Prostate gland (tissue), 2 donors: Measurements from ENCODE around the gene TLE6. TPM values are rescaled to one million over a fixed set of nuclear protein-coding genes. Genes with fewer than 3 reads are reported as not detected.

Source experiments
- DNase-seq: peaks from one replicate; pipeline ENCODE4 v3.0.0-alpha.2; 2019; ENCODE audit warnings: low spot score
- H3K27ac ChIP-seq, 2 donors: fragments of 200-600 bp; sonication (generic); 2 replicates each; pipeline ENCODE4 v1.5.1; 2017 to 2019
- H3K27me3 ChIP-seq: fragments of 200-600 bp; sonication (generic); replicated peaks from 2 replicates; pipeline ENCODE4 v1.5.1; 2019; ENCODE audit not compliant: insufficient read depth
- H3K36me3 ChIP-seq, 2 donors: fragments of 200-600 bp; sonication (generic); 1 replicate in 1 of 2; 2 replicates in 1 of 2; pipeline versions ENCODE4 v1.5.1 to v1.8.1; 2017 to 2019
- H3K4me1 ChIP-seq: fragments of 200-600 bp; sonication (generic); replicated peaks from 2 replicates; pipeline ENCODE4 v1.5.1; 2019
- H3K4me3 ChIP-seq, 2 donors: fragments of 200-600 bp; sonication (generic); 2 replicates each; pipeline ENCODE4 v1.5.1; 2017 to 2019
- H3K9me3 ChIP-seq: fragments of 200-600 bp; sonication (generic); 2 replicates; pipeline ENCODE4 v1.5.1; 2017
- POLR2A ChIP-seq: fragments of 450-650 bp; IDR thresholded peaks from one replicate; pipeline ENCODE4 v1.6.1; 2016; ENCODE audit warnings: antibody characterized with exemption, mild to moderate bottlenecking
- POLR2AphosphoS5 ChIP-seq: sonication (generic); formaldehyde crosslinking; IDR thresholded peaks from one replicate; pipeline ENCODE4 v1.6.1; 2017; ENCODE audit warnings: antibody characterized with exemption
- WGBS: methylation state at CpG from one replicate; pipeline ENCODE4 v1.1.5; 2018; 5-methylcytosine and 5-hydroxymethylcytosine counted together
- intact Hi-C: fragments of 100-400 bp; cut with DNase I; formaldehyde crosslinking; loops from one replicate; pipeline ENCODE4 v1.14.2; 2022
- total RNA-seq, 2 donors: library from RNA; depleted of rRNA; stranded (reverse); fragments of >200 nt; gene quantifications; one replicate each; pipeline ENCODE4 v1.1.0, GENCODE V29; 2016
- TF ChIP-seq, protein P1 (sequence below), 4 experiments: fragments of 200-600 bp in 2 of 4; fragments of 450-650 bp in 2 of 4; sonication (generic) in 2 of 4; IDR thresholded peaks; 1 replicate in 3 of 4; 2 replicates in 1 of 4; pipeline ENCODE4 v1.5.1; 2016 to 2019; ENCODE audit warnings: antibody characterized with exemption in 4 of 4, mild to moderate bottlenecking in 2 of 4, moderate library complexity in 2 of 4

TLE6 gene
- total RNA-seq, 2 donors from 2014 or later = 5.9 to 9.0 TPM

DNA sequence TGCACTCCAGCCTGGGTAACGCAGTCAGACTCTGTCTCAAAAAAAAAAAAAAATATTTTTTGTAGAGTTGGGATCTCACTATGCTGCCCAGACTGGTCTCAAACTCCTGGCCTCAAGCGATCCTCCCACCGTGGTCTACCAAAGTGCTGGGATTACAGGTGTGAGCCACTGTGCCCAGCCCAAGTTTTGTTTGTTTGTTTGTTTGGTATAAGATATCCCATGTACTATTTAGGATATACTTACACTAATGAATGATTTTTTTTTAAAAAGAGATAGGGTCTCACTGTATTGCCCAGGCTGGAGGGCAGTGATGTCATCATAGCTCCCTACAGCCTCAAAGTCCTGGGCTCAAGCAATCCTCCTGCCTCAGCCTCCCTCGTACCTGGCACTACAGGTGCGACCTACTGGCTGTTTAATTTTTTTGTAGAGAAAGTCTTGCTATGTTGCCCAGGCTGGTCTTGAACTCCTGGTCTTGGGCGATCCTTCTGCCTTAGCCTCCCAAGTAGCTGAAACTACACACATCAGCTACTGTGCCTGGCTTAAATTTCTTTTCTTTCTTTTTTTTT lies 24.0 kb downstream of the TLE6 start:
- DNase-seq = no peak
- TF ChIP-seq POLR2AphosphoS5 (no peak), POLR2A (no peak)
- TF ChIP-seq, protein P1, sequence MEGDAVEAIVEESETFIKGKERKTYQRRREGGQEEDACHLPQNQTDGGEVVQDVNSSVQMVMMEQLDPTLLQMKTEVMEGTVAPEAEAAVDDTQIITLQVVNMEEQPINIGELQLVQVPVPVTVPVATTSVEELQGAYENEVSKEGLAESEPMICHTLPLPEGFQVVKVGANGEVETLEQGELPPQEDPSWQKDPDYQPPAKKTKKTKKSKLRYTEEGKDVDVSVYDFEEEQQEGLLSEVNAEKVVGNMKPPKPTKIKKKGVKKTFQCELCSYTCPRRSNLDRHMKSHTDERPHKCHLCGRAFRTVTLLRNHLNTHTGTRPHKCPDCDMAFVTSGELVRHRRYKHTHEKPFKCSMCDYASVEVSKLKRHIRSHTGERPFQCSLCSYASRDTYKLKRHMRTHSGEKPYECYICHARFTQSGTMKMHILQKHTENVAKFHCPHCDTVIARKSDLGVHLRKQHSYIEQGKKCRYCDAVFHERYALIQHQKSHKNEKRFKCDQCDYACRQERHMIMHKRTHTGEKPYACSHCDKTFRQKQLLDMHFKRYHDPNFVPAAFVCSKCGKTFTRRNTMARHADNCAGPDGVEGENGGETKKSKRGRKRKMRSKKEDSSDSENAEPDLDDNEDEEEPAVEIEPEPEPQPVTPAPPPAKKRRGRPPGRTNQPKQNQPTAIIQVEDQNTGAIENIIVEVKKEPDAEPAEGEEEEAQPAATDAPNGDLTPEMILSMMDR (IDR thresholded peaks at IDR 0.05) = no peak
- H3K4me3 ChIP-seq = no peak overlapping the region
- no peaks in the 10 kb centered on the region for H3K36me3 ChIP-seq
- no peaks in the 10 kb centered on the region for H3K9me3 ChIP-seq
- no peak overlapping the region for H3K27ac ChIP-seq
- H3K27me3 ChIP-seq = no peaks in the 10 kb centered on the region
- no peaks in the 10 kb centered on the region for H3K4me1 ChIP-seq
- intact Hi-C loops = no loop called here
- WGBS = 97% methylated on average over 6 of the region's 6 CpGs

DNA sequence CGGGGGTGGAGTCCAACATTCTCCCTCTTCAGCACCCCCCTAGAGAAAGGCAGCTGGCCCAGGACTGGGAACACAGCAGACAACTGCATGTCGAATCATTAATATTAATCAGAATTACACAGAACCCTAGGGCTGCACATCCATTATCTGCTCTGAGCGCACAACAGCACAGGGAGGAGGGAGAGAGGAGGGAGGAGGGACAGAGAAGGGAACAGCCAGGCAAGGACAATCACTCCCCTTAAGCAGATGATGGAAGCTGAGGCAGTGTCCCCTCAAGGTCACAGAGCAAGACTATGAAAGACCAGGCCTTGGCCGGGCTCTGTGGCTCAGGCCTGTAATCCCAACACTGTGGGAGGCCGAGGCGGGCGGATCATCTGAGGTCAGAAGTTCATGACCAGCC lies 25.7 kb downstream of the TLE6 start:
- 95% methylated on average over 7 of the region's 7 CpGs for WGBS
- no peaks in the 10 kb centered on the region for H3K36me3 ChIP-seq
- no peak for DNase-seq
- H3K27me3 ChIP-seq = no peaks in the 10 kb centered on the region
- TF ChIP-seq POLR2AphosphoS5 (no peak), POLR2A (no peak)
- TF ChIP-seq, protein P1 (IDR thresholded peaks at IDR 0.05) = no peak
- no peak overlapping the region for H3K27ac ChIP-seq
- H3K4me1 ChIP-seq = no peaks in the 10 kb centered on the region
- no peak overlapping the region for H3K4me3 ChIP-seq
- intact Hi-C loops = no loop called here
- no peaks in the 10 kb centered on the region for H3K9me3 ChIP-seq

DNA sequence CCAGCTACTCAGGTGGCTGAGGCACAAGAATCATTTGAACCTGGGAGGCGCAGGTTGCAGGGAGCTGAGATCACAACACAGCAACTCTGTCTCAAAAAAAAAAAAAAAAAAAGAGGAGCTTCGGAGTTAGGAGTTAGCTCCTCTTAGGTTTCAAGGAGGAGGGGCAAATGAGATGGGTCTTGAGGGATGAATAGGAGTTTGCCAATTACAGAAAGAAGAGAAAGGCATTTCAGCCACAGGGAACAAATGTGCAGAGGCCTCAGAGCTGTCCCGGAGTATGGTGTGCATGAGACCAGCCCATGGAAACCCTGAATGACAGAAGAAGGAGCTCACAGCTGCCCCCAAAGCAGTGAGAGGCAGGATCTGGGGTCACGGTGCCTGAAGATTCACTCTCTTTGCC lies 27.2 kb downstream of the TLE6 start:
- no peak for TF ChIP-seq POLR2AphosphoS5
- TF ChIP-seq POLR2A = no peak
- TF ChIP-seq, protein P1 (IDR thresholded peaks at IDR 0.05) = no peak
- Histone ChIP-seq H3K36me3 (no peaks in the 10 kb centered on the region), H3K27ac (no peak overlapping the region), H3K4me1 (no peaks in the 10 kb centered on the region), H3K9me3 (no peaks in the 10 kb centered on the region), H3K4me3 (no peak overlapping the region), H3K27me3 (no peaks in the 10 kb centered on the region)
- intact Hi-C loops = no loop called here
- no peak for DNase-seq
- WGBS = 96% methylated on average over 4 of the region's 4 CpGs

DNA sequence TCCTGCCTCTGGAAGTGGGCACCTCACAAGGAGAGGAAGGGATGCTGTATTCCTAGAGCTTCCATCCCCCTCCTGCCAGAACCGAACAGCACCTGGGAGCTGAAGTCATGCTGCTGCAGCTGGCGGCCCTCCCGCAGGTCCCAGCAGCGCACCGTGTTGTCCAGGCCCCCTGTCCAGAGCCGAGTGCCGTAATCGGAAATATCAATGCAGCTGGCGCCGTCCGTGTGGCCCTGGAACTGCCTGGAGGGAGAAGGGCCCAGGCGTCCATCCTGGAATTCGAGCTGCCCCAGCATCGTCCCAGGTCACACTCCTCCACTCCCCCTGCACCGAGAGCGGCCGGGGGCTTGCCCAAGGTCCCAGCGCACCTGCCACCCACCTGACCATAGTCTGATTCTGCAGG lies 28.0 kb downstream of the TLE6 start:
- H3K9me3 ChIP-seq = no peaks in the 10 kb centered on the region
- 83% methylated on average over 5 of the region's 18 CpGs for WGBS
- no peak overlapping the region for H3K27ac ChIP-seq
- H3K4me1 ChIP-seq = no peaks in the 10 kb centered on the region
- no peaks in the 10 kb centered on the region for H3K36me3 ChIP-seq
- intact Hi-C loops = no loop called here
- no peaks in the 10 kb centered on the region for H3K27me3 ChIP-seq
- no peak for TF ChIP-seq POLR2A
- no peak for TF ChIP-seq POLR2AphosphoS5
- TF ChIP-seq, protein P1 (IDR thresholded peaks at IDR 0.05) = no peak
- no peak for DNase-seq
- H3K4me3 ChIP-seq = no peak overlapping the region

DNA sequence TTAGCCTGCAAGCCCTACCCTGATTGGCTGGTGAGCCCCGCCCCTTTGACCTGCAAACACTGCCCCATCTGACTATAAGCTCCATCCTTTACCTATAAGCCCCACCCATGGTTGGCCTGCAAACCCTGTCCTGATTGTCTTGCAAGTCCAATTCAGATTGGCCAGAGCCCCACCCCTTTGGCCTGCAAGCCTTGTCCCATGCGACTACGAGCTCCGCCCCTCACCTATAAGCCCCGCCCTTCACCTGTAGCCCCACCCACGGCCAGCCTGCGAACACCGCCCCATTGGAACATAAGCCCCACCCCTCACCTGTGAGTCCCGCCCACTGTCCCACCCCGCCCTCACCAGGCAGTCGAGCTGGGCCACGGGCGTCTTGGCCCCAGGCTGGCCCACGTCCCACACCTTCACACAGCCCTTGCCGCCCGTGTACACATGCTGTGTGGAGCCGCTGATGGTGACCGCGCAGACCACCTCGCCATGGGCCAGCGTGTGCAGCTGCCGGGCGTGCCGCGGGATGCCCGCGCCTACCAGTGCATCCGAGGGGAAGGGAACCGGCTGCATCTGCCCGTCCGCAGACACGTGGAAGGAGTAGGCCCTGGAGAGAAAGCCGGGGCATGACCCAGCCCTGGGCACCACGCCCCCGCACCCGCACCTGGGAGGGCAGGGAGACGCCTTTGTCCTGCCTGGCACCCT lies 28.9 kb downstream of the TLE6 start:
- no peaks in the 10 kb centered on the region for H3K4me1 ChIP-seq
- H3K36me3 ChIP-seq = no peaks in the 10 kb centered on the region
- TF ChIP-seq, protein P1 (IDR thresholded peaks at IDR 0.05) = no peak
- TF ChIP-seq POLR2AphosphoS5 (no peak), POLR2A (no peak)
- H3K4me3 ChIP-seq = no peak overlapping the region
- H3K27ac ChIP-seq = no peak overlapping the region
- H3K9me3 ChIP-seq = no peaks in the 10 kb centered on the region
- no peak for DNase-seq
- intact Hi-C loops = no loop called here
- 81% methylated on average over 36 of the region's 37 CpGs for WGBS
- no peaks in the 10 kb centered on the region for H3K27me3 ChIP-seq
